Measurements from ENCODE around the gene KCNN2.

DNA sequence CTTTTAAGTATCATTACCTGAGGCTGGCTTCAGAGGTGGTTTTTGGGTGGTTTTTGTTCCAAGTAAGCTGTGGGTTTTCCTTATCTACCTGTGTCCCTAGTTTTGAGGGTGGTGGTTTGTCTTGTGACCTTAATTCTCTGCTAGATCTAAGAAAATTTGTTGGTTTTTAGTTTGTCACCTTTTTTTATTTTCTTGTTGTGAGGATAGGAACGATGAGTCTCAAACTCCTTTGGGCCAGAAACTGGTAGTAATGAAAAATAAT lies 73.3 kb downstream of the KCNN2 start:
- TF ChIP-seq ARID4B (CRISPR knock-in tag; IDR thresholded peaks at IDR 0.05; ENCODE audit: borderline replicate concordance), result no peak
- TF ChIP-seq NFYB (CRISPR knock-in tag; conservative IDR thresholded peaks at IDR 0.05; ENCODE audit: low read depth), result no peak
- no peak for TF ChIP-seq FOXJ3 (CRISPR knock-in tag; IDR thresholded peaks at IDR 0.05; ENCODE audit: borderline replicate concordance)
- no peak for TF ChIP-seq FOXP1 (CRISPR knock-in tag; IDR thresholded peaks at IDR 0.05; ENCODE audit: borderline replicate concordance)
- TF ChIP-seq, protein P1, sequence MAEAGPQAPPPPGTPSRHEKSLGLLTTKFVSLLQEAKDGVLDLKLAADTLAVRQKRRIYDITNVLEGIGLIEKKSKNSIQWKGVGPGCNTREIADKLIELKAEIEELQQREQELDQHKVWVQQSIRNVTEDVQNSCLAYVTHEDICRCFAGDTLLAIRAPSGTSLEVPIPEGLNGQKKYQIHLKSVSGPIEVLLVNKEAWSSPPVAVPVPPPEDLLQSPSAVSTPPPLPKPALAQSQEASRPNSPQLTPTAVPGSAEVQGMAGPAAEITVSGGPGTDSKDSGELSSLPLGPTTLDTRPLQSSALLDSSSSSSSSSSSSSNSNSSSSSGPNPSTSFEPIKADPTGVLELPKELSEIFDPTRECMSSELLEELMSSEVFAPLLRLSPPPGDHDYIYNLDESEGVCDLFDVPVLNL (CRISPR knock-in tag; IDR thresholded peaks at IDR 0.05; ENCODE audit: borderline replicate concordance, low read depth), result no peak
- no peak for TF ChIP-seq ZBTB21 (CRISPR knock-in tag; IDR thresholded peaks at IDR 0.05; ENCODE audit: borderline replicate concordance)
- TF ChIP-seq ELF4 (CRISPR knock-in tag; IDR thresholded peaks at IDR 0.05; ENCODE audit: low read depth), result no peak
